ENCODE data around the gene DMD. TPM values are rescaled to one million over a fixed set of nuclear protein-coding genes. Genes with fewer than 3 reads are reported as not detected.

The DMD gene
- polyA plus RNA-seq, 1 donor from 2014 or later = 21.6 TPM

DNA sequence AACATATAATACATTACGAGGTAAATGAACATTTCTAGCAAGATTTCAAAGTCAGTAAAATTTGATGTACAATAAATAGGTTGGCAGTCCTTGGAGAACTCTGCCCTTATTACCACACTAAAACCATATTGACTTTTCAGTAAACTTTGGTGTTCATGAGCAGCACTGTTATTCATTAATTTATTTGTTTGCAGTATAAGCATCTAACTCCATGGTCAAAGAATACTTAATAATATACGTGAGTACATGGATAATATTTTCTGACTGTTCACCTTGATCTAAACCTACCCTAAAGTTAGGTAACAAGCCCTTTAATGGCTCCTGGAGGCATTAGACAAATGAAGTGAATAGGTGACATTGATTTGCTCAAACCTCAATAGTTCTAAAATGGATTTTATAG, 1322.3 kb downstream of the DMD start:
- H3K4me2 ChIP-seq (ENCODE audit: low read length) = no peak overlapping the region
- H3K27ac ChIP-seq (ENCODE audit: low read length) = no peak overlapping the region
- H4K20me1 ChIP-seq (ENCODE audit: insufficient read depth) = no peaks in the 10 kb centered on the region
- no peaks in the 10 kb centered on the region for H3K79me2 ChIP-seq (replicated peaks; ENCODE audit: insufficient read depth, low read length)
- H3K4me3 ChIP-seq (ENCODE audit: low read length) = no peak overlapping the region
- no peaks in the 10 kb centered on the region for H3K27me3 ChIP-seq (ENCODE audit: insufficient read depth, low read depth, low read length)
- no peaks in the 10 kb centered on the region for H3K9me3 ChIP-seq (ENCODE audit: low read length)
- no peaks in the 10 kb centered on the region for H3K36me3 ChIP-seq (ENCODE audit: insufficient read depth, low read length)
- TF ChIP-seq, protein P1, sequence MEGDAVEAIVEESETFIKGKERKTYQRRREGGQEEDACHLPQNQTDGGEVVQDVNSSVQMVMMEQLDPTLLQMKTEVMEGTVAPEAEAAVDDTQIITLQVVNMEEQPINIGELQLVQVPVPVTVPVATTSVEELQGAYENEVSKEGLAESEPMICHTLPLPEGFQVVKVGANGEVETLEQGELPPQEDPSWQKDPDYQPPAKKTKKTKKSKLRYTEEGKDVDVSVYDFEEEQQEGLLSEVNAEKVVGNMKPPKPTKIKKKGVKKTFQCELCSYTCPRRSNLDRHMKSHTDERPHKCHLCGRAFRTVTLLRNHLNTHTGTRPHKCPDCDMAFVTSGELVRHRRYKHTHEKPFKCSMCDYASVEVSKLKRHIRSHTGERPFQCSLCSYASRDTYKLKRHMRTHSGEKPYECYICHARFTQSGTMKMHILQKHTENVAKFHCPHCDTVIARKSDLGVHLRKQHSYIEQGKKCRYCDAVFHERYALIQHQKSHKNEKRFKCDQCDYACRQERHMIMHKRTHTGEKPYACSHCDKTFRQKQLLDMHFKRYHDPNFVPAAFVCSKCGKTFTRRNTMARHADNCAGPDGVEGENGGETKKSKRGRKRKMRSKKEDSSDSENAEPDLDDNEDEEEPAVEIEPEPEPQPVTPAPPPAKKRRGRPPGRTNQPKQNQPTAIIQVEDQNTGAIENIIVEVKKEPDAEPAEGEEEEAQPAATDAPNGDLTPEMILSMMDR (IDR thresholded peaks at IDR 0.05; ENCODE audit: poor library complexity, severe bottlenecking) = no peak
- TF ChIP-seq EP300 (conservative IDR thresholded peaks at IDR 0.05; ENCODE audit: poor library complexity, severe bottlenecking) (no peak), TAF1 (IDR thresholded peaks at IDR 0.05; ENCODE audit: low read depth) (no peak), EZH2 (IDR thresholded peaks at IDR 0.05; ENCODE audit: borderline replicate concordance, insufficient read depth, low read length, poor library complexity, severe bottlenecking) (no peak), REST (IDR thresholded peaks at IDR 0.05; ENCODE audit: borderline replicate concordance) (no peak), MXI1 (conservative IDR thresholded peaks at IDR 0.05; ENCODE audit: poor library complexity, severe bottlenecking) (no peak), SMC3 (conservative IDR thresholded peaks at IDR 0.05; ENCODE audit: poor library complexity) (no peak), POLR2AphosphoS5 (IDR thresholded peaks at IDR 0.05) (no peak)
- H3K9me2 ChIP-seq (ENCODE audit: insufficient read depth, low read length) = no peaks in the 10 kb centered on the region
- no peaks in the 10 kb centered on the region for H3F3A ChIP-seq (ENCODE audit: insufficient read depth, low read length, poor library complexity, severe bottlenecking)
- H3K9ac ChIP-seq (ENCODE audit: low read length) = no peak overlapping the region
- no peak overlapping the region for H2AFZ ChIP-seq (ENCODE audit: low read depth, low read length)

DNA sequence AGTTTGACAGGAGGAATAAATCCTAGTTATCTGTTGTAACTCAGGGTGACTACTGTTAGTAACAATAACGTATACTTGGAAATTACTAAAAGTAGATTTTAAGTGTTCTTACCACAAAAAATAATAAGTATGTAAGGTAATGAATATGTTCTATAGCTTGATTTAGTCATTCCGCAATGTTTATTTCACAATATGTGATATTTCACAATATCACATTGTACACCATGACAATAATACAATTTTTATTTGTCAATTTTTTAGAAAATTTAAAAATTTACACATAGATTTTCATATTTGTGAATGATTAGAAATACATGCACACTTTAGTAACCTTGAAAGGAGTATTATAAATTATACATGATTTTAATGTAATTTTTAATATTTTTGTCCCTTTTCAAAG, 1326.8 kb downstream of the DMD start:
- no peak overlapping the region for H3K9ac ChIP-seq (ENCODE audit: low read length)
- H3K27ac ChIP-seq (ENCODE audit: low read length) = no peak overlapping the region
- no peaks in the 10 kb centered on the region for H4K20me1 ChIP-seq (ENCODE audit: insufficient read depth)
- H3K79me2 ChIP-seq (replicated peaks; ENCODE audit: insufficient read depth, low read length) = no peaks in the 10 kb centered on the region
- no peaks in the 10 kb centered on the region for H3F3A ChIP-seq (ENCODE audit: insufficient read depth, low read length, poor library complexity, severe bottlenecking)
- no peaks in the 10 kb centered on the region for H3K36me3 ChIP-seq (ENCODE audit: insufficient read depth, low read length)
- H3K9me2 ChIP-seq (ENCODE audit: insufficient read depth, low read length) = no peaks in the 10 kb centered on the region
- H3K4me3 ChIP-seq (ENCODE audit: low read length) = no peak overlapping the region
- TF ChIP-seq, protein P1 (IDR thresholded peaks at IDR 0.05; ENCODE audit: poor library complexity, severe bottlenecking) = no peak
- TF ChIP-seq RAD21 (conservative IDR thresholded peaks at IDR 0.05) (no peak), EZH2 (IDR thresholded peaks at IDR 0.05; ENCODE audit: borderline replicate concordance, insufficient read depth, low read length, poor library complexity, severe bottlenecking) (no peak), REST (IDR thresholded peaks at IDR 0.05; ENCODE audit: borderline replicate concordance) (no peak), MXI1 (conservative IDR thresholded peaks at IDR 0.05; ENCODE audit: poor library complexity, severe bottlenecking) (no peak), SMC3 (conservative IDR thresholded peaks at IDR 0.05; ENCODE audit: poor library complexity) (no peak), EP300 (conservative IDR thresholded peaks at IDR 0.05; ENCODE audit: poor library complexity, severe bottlenecking) (no peak), POLR2AphosphoS5 (IDR thresholded peaks at IDR 0.05) (no peak), TAF1 (IDR thresholded peaks at IDR 0.05; ENCODE audit: low read depth) (no peak)
- no peaks in the 10 kb centered on the region for H3K9me3 ChIP-seq (ENCODE audit: low read length)
- no peak overlapping the region for H2AFZ ChIP-seq (ENCODE audit: low read depth, low read length)
- no peaks in the 10 kb centered on the region for H3K27me3 ChIP-seq (ENCODE audit: insufficient read depth, low read depth, low read length)
- no peak overlapping the region for H3K4me2 ChIP-seq (ENCODE audit: low read length)
